ENCODE results near the gene ADAMTS8.
A peak's percentile ranks its signal among the peaks of the same experiment; 100 is the strongest.

The ADAMTS8 gene, protein sequence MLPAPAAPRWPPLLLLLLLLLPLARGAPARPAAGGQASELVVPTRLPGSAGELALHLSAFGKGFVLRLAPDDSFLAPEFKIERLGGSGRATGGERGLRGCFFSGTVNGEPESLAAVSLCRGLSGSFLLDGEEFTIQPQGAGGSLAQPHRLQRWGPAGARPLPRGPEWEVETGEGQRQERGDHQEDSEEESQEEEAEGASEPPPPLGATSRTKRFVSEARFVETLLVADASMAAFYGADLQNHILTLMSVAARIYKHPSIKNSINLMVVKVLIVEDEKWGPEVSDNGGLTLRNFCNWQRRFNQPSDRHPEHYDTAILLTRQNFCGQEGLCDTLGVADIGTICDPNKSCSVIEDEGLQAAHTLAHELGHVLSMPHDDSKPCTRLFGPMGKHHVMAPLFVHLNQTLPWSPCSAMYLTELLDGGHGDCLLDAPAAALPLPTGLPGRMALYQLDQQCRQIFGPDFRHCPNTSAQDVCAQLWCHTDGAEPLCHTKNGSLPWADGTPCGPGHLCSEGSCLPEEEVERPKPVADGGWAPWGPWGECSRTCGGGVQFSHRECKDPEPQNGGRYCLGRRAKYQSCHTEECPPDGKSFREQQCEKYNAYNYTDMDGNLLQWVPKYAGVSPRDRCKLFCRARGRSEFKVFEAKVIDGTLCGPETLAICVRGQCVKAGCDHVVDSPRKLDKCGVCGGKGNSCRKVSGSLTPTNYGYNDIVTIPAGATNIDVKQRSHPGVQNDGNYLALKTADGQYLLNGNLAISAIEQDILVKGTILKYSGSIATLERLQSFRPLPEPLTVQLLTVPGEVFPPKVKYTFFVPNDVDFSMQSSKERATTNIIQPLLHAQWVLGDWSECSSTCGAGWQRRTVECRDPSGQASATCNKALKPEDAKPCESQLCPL

DNA sequence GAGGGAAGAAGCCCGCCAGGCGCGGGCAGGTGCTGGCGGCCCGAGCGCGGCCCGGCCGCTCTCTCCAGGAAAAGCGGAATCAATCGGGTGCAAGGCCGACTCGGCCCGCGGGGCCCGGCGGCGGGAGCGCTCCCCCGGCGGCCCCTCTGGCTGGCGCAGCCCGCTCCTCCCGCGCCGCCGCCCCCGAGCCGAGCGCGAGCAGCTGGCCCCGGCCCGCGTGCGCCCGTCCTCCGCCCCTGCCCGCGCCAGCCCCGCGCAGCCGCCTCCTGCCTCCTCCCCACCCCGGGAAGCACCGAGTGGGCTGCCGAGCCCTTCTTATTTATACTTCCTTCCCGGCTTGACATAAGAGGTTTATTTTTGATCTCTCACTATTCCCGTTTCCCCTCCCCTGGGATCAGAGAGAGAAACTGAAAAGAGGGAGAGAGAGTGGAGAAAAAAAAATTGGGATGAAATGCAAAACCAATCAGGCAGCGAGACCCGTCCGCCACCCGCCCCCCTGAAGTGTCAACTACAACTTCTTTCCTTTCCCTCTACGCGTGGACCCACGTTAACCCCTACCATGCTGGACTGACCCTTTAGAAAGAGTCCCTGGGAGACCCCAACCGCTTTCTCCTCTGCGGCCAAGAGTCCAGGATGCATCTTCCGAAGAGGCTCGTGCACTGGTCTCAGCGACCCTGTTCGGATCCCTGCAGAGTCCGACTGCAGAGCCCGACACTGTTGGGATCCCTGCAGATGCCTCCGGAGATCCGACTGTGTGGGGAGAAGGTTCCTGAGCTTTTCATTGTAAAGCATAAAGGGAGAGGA lies at the start of gene ADAMTS8:
Gene ADAMTS8 (minus strand): TSS at position 294 of the 804 bp plus-strand sequence. CDS start 323 bp downstream, outside the sequence.
- peak; percentile 43 for DNase-seq

DNA sequence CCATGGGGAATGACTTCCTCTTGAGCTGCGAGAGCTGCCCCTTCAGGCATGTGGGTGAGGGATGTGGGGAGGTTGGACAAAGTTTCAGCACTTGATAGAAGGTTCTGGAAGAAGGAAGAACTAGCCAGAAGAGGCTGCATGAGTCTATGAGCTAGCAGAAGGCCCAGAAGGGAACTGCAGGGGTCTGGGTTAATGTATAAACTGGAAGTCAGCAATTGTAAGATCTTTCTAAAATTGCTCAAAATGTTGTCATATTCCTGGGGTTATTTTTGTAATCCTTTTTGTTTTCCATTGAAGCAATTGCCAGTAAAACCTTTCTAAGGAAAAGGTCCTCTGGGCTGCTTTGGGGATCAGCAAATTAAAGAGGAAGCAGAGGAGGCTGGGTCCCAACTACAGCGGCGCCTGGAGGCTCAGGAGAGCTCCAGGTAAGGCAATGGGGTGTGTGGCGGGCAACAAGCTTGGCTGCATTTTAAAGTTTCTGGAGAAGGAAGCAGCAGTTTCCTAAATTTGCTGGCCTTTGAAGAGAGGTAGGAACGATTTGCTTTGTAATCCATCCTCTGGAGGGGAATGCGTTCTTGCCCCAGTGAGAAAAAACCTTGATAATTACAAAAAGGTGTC lies 49.3 kb upstream of the ADAMTS8 start:
- no peak for DNase-seq

DNA sequence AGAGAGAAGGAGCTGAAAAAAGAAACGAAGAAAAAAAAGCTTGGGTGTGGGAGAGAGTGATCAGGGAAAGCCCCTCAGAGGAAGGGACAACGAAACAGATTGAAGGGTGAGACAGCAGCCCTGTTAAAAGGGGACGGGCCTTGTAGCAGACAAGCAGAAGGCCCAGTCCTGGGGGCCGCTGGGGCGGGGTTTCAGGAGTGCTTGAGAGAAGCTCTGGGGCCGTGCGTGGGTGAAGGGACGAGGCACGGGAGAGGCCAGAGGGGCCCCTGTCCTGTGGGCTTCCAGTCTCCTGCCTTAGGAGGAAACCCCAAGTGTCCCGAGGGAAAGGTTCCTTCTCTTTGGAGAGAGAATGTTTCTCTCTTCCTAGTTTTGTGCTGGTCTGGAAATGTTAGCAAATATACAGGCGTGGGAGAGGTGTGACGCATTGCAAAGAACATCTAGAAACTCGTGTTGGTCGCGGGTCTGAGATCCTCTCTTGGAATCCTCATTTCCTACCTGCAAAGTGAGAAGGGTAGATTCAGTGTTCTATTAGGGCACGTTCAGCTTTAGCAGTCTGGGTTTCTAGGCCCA lies 48.6 kb upstream of the ADAMTS8 start:
- no peak for DNase-seq

DNA sequence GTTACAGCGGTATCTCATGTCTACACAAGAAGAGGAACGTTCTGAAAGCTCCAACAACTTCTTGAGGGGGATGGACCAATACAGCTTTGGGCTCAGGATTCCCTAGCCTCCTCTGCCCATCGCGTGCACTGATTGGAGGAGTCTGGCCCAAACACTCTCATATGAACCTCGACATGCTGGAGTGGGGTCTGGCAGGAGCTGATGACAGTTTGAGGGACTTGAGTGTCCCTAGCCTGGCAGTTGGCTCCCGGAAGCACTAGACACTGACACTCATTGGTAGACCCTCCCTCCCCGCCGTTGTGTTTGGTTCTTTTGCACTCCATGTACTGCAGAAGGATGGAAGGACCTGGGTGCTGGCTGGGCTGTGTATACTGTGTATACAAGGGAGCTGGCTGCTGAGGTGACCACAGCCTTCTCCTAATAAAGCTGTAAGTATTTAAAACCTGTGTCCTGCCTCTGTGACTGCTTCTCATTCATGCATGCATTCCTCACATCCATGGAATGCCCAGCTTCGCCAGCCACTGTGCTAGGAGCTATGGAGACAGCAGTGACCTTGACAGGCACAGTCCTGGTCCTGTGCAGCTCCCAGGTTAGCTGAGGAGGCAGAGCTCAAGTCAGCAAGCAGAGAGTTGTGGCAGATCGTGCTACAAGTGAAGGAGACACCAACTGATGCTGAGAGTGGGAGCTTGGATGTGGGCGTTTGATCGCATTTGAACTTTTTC lies 48.0 kb upstream of the ADAMTS8 start:
- DNase-seq: no peak

DNA sequence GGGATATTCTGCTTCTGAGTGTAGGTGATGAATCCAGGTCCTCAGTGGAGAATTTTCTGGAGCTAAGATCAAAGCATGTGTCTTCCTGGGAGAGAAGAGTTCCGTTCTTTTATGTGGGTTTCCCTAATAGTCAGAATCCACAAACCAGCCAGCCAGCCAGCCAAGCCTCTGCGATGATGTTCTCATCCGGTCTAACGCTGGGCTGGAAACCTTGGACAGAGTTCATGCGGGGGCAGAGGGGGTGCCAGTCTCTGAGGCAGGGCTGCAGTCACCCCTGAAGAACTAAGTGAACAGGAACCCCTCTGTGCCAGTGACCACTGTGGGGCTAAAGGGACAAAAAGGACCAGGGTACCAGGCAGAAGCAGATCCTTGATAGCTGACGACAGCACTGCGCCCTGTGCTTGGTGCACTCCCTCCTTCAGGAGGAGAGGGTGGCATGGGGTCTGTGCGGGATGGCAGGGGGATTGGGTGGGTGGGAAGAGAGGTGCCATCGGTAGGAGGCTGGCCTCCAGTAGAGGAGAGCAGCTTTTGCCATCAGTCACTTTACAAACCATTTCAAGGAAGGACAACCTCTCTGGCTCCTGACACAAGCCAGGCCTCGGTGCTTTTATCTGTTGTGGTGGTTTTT lies 47.1 kb upstream of the ADAMTS8 start:
- DNase-seq: no peak

DNA sequence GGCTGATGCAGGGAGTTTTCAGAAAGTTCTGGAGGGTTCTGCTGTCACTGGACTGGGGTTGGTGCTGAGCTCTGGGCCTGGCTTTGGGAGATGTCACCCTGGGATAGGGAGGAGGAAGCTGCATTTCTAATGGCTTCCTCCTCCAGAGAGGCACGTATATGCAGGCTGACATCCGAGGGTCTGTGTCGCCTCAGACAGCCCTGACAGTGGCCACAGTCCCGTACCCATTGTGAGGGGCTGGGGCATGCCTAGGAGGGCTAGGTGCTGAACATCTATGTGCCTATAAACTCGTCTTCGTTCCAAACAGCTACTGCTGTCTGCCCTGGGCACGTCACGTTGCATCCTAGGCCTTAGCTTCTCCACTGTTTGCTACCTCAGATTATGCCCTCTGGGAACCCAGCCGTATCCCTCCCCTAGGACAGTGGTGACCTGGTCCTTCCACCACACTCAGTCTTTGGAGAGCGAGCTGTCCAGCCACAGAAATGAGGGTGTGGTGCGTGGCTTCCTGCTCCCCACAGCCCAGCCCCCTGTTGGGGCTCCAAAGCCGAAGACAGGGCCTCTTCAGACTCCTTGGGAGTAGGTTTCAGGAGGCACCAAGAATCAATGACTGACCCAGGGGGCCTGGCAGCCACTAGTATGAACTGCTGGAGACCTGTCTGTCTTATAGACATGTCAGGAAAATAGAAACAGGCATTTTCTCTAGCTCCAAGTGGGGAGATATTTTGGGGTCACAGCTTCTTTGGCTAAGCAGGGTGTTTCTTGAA lies 46.4 kb upstream of the ADAMTS8 start:
- no peak for DNase-seq

DNA sequence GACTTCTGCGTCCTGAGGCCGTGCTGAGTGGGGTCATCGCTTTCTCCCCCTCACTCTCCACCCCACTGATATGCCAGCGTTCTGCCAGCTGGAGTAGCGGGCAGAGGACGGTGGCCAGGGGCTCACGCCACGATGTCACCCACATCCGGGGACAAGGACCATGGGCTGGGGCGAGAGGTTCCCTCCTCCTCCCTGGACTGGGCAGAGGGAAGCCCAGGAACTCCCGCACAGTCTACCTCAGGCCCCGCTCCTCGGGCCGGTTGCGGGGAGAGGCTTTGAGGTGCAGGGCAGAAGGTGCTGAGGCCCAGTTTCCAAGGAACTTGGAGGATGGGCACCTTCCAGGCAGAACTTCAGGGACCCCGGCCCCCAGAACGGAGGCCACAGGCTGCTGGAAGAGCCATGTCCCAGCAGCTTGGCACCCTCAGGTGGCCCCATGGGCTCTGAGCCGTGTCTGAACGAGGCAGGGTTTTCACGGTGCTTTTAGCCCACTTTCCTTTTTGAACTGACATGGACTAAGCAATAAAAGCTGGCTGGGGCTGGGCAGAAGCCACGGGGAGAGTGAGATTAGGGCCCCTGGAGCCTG lies 45.5 kb upstream of the ADAMTS8 start:
- DNase-seq: no peak

DNA sequence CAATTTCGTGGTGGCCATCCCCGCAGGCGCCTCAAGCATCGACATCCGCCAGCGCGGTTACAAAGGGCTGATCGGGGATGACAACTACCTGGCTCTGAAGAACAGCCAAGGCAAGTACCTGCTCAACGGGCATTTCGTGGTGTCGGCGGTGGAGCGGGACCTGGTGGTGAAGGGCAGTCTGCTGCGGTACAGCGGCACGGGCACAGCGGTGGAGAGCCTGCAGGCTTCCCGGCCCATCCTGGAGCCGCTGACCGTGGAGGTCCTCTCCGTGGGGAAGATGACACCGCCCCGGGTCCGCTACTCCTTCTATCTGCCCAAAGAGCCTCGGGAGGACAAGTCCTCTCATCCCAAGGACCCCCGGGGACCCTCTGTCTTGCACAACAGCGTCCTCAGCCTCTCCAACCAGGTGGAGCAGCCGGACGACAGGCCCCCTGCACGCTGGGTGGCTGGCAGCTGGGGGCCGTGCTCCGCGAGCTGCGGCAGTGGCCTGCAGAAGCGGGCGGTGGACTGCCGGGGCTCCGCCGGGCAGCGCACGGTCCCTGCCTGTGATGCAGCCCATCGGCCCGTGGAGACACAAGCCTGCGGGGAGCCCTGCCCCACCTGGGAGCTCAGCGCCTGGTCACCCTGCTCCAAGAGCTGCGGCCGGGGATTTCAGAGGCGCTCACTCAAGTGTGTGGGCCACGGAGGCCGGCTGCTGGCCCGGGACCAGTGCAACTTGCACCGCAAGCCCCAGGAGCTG lies 44.8 kb upstream of the ADAMTS8 start:
- DNase-seq: no peak

DNA sequence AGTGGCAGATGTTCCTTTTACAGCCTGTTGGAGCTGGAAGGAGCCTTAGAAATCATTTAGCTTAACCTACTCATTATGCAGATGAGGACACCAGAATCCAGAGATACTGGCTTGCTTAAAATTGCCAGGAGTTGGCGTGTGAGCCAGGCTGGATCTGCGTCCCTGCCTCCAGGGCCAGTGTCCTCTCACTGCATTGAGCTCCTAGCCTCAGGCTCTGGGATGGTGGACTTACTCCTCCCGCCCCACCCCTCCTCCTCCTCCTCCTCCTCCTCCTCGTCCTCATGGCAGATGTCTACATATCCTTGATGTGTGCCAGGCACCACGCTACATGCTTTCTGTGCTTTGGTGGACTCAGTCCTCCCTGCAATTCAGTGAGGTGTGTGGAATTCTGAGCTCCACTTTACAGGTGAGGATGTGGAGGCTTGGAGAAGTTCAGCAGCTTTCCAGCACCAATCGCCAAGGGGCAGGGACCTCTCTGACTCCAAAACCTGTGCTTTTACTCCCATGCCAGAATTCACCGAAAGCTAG lies 44.1 kb upstream of the ADAMTS8 start:
- no peak for DNase-seq

DNA sequence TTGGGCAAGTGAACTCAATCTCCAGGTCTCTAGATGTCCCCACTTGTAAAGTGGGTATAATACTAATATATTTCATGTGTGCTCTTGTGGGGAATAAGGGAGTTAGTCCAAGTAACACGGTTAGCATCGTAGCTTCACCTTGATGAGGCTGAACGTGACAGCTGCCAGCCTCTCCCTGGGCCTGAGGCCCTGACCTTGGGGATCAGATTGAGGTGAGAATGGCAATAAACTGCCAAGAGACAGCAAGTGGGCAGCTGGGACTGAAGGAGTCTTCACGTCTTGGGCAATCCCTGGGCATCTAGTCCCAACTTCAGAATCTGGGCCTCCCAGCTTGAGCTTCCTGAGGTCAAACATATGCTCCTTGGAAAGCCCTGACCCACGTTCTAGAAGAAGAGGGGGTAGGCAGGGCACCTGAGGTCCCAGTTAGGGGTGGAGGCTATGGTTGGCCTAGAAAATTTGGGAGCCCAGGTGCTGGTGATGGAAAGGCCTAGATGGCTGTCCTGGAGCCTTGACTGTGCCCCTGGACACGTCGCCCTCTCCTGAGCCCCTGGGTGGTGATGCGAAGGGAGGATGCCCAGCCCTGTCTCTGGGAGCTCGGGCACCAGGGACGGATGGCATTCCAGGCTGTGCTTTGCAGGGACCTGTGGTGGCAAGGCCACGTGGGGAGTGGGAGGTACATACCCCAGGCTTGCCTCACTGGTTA lies 43.5 kb upstream of the ADAMTS8 start:
- no peak for DNase-seq

DNA sequence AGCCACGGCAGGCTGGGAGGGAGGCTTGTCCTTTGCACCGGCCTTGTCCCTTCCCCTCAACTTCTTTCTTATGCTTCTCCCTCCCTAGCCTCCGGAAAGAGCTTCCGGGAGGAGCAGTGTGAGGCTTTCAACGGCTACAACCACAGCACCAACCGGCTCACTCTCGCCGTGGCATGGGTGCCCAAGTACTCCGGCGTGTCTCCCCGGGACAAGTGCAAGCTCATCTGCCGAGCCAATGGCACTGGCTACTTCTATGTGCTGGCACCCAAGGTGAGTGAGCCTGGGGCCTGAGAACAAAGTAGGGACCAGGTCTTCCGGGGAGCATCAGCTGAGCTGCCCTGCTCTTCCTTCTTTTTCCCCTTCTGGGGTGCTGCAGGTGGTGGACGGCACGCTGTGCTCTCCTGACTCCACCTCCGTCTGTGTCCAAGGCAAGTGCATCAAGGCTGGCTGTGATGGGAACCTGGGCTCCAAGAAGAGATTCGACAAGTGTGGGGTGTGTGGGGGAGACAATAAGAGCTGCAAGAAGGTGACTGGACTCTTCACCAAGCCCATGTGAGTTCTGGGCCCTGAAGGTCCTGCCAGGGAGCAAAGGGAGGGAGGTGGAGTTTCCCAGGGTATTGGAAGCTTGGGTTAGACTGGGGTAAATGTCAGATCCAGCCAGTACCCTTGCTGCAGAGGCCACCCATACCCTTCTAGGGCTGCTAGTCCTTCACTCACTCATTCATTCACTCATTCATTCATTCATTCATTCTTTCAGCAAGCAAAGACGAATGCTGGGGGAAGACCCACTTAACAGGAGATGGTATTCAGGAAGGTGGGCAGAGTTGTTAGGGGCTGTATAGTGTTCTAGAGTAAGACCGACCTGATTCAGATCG lies 42.7 kb upstream of the ADAMTS8 start:
- DNase-seq: no peak

DNA sequence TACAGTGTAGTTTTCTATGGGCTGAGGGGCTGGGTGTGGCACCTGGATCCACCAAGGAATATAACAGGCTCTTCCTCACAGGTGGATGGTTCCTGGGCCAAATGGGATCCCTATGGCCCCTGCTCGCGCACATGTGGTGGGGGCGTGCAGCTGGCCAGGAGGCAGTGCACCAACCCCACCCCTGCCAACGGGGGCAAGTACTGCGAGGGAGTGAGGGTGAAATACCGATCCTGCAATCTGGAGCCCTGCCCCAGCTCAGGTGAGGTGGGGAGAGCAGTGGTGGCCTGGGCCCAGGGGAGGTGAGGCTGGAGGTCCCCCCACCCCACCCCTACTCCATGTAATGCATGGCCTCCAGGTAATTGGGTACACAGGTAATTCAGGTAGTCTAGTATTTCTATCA lies 40.8 kb upstream of the ADAMTS8 start:
- DNase-seq: no peak

DNA sequence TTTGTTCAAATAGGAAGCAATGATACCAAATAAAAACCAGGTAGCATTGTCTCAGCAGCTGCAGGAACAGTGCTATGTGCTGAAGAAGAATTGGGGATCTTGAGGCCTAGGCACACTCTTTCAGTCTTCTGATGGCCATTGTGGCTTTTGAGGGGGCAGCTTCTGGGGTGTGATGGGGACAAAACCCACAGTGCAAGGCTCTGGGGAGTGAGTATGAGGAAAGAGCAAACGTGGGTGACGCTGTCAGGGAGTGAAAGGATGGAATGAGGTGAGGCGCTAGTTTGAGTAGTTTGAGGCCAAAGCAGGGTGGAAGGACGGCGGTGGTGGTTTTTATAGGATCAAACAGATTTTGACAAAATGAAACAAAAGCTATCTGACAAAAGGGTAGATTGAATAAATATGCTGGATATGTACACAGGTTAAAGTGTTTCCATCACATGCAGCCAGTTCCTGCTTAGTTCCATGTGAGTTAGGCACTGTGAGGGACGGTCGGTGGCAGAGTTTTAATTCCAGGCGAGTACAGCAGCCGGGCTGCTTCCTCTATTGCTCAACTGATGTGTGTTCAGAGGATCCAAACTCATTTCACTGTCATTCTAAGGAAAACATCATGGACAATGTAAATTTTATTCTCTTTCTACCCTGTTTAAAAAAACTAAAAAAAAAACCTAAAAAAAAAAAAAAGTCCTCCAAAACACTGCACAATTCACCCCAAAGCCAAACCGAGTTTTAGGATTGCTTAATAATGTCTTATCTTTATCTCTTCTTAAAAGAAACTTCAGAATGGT lies 38.9 kb upstream of the ADAMTS8 start:
- DNase-seq: no peak

DNA sequence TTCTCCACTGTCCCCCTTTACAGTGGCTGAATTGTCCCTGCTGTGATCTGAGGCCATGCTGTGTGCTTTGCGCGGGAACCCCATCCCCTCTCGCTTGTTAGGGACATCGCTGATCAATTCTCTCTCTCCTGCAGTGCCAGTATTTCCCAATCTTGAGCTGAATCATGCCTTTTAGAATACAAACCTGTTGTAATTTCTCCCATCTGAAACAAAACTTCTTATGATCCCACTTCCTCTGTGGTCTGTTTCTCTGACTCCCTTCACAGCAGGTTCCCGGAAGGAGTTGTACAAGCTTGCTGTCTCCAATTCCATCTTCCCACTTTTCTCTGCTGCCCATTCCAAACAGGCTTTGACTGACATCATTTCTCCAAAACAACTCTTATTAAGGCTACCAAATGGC lies 36.9 kb upstream of the ADAMTS8 start:
- DNase-seq: no peak

DNA sequence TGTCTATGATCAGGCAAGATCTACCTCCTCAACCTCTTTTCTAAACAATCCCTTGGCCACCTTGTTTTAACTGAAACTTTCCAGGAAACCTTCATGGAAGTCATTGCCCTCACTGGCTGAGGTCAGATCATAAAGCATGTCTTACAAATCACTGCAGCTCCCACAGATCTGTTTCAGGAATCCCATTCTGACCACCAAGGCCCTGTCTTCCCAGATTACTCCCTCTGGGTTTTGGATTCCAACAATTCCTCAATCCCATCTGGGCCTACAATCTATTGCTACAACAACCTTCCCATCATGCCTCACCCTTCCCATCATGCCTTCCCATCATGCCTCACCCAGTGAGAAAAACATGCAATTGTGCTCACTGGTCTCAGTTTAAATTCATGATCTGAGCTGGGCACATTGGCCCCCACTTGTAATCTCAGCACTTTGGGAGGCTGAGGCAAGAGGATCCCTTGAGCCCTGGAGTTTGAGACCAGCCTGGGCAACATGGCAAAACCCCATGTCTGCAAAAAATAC lies 35.9 kb upstream of the ADAMTS8 start:
- no peak for DNase-seq

DNA sequence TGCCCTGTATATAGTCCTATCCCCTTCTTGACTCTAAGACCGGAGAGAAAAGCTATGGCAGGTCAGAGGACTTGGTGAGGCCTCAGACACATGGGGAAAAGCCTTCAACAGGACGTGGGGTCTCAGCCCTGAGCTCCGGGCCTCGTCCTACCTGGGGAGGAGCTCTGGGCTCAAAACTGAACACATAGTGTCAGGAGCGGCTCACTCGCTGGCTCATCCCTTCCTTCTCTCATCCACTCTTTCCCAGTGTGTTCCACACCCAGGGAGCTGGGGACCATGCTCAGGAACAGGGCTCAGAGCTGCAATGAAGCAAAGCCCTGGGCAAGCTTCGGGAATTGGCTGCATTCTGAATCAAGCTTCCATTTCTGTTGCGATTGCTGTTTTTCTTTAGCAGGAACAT lies 34.5 kb upstream of the ADAMTS8 start:
- DNase-seq: no peak

All from NCI-H82 (cell line).